ENCODE results near the gene CDH10. TPM values are rescaled to one million over a fixed set of nuclear protein-coding genes. Genes with fewer than 3 reads are reported as not detected.

CDH10 gene
- total RNA-seq (2022) (not detected in 2 replicates), Bru-seq, nascent RNA (not detected), BruChase-seq, experiment 1, labeled RNA remaining after a 6-hour chase (not detected), BruChase-seq, experiment 2, labeled RNA remaining after a 2-hour chase (percentile 0 among the genes with signal in this experiment)
- long read RNA-seq = 0 reads

DNA sequence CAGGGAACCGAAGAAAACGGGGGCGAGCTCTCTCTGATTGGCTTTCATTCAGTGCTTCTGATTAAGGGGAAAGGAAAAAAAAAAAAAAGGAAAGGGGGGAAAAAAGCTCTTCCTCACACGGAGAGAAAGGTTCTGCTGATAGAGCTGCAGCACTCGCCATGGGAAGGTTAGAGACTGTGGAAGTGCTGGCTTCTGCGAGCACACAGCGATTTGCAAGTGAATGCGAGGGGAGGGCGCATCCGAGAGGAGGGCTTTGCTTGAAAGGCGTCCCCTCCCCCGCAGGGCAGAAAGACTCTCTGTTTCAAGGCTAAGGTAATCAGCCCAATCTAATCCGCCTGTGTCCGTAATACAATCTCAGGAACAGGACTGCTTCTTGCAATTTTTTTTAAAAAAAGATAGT lies at the start of gene CDH10:
TSS of gene CDH10 (minus strand) at position 218 of the 400 bp plus-strand sequence. CDS start 51,488 bp downstream, outside the sequence.
- Mint-ChIP-seq H3K4me1 (ENCODE audit: low read depth, unreplicated experiment) (no peaks in the 10 kb centered on the region), H3K36me3 (ENCODE audit: insufficient read depth, unreplicated experiment) (no peaks in the 10 kb centered on the region), H3K27me3 (ENCODE audit: unreplicated experiment) (no peaks in the 10 kb centered on the region), H3K9me3 (ENCODE audit: low read depth, unreplicated experiment) (peaks cover 1% of the 10 kb centered on the region), H3K27ac (ENCODE audit: unreplicated experiment) (no peak within 1 kb of the TSS), H3K4me3 (ENCODE audit: low read depth, unreplicated experiment) (no peak within 1 kb of the TSS)
- CTCF ChIA-PET = interaction anchor here (0.6 to 0.7 kb wide), 3 partner anchors 10 to 259 kb away, joined by 3 read pairs; no protein-coding TSS in a partner anchor
- DNase-seq = no peak
- intact Hi-C loops (cut with micrococcal nuclease; ENCODE audit: unreplicated experiment) = loop anchor here (10.0 kb wide), 1 partner anchor 200 kb away; no protein-coding TSS in a partner anchor
- BruUV-seq (replicated peaks) = no TSS peak
- TF ChIP-seq, protein P1, sequence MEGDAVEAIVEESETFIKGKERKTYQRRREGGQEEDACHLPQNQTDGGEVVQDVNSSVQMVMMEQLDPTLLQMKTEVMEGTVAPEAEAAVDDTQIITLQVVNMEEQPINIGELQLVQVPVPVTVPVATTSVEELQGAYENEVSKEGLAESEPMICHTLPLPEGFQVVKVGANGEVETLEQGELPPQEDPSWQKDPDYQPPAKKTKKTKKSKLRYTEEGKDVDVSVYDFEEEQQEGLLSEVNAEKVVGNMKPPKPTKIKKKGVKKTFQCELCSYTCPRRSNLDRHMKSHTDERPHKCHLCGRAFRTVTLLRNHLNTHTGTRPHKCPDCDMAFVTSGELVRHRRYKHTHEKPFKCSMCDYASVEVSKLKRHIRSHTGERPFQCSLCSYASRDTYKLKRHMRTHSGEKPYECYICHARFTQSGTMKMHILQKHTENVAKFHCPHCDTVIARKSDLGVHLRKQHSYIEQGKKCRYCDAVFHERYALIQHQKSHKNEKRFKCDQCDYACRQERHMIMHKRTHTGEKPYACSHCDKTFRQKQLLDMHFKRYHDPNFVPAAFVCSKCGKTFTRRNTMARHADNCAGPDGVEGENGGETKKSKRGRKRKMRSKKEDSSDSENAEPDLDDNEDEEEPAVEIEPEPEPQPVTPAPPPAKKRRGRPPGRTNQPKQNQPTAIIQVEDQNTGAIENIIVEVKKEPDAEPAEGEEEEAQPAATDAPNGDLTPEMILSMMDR (IDR thresholded peaks at IDR 0.05; ENCODE audit: unreplicated experiment) = no peak

DNA sequence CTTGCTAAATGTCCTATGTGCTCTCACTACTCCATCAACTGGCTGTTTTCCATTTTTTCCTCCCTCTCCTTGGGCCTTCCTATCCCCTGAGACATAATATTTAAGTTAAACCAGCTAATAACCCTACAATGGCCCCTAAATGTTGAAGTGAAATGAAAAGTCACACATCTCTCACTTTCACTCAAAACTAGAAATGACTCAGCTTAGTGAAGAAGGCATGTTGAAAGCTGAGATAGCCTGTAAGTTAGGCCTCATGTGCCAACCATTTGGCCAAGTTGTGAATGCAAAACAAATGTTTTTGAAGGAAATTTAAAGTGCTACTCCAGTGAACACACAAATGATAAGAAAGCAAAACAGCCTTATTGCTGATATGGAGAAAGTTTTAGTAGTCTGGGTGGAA lies 48.8 kb upstream of the CDH10 start:
- intact Hi-C loops (cut with micrococcal nuclease; ENCODE audit: unreplicated experiment) = no loop called here
- Mint-ChIP-seq H3K9me3 (ENCODE audit: low read depth, unreplicated experiment) (peaks cover 22% of the 10 kb centered on the region), H3K4me1 (ENCODE audit: low read depth, unreplicated experiment) (no peaks in the 10 kb centered on the region), H3K27me3 (ENCODE audit: unreplicated experiment) (no peaks in the 10 kb centered on the region), H3K27ac (ENCODE audit: unreplicated experiment) (no peak overlapping the region), H3K36me3 (ENCODE audit: insufficient read depth, unreplicated experiment) (no peaks in the 10 kb centered on the region), H3K4me3 (ENCODE audit: low read depth, unreplicated experiment) (no peak overlapping the region)
- CTCF ChIA-PET = no interaction called here
- BruUV-seq (replicated peaks) = no TSS peak
- no peak for DNase-seq
- TF ChIP-seq, protein P1 (IDR thresholded peaks at IDR 0.05; ENCODE audit: unreplicated experiment) = no peak

DNA sequence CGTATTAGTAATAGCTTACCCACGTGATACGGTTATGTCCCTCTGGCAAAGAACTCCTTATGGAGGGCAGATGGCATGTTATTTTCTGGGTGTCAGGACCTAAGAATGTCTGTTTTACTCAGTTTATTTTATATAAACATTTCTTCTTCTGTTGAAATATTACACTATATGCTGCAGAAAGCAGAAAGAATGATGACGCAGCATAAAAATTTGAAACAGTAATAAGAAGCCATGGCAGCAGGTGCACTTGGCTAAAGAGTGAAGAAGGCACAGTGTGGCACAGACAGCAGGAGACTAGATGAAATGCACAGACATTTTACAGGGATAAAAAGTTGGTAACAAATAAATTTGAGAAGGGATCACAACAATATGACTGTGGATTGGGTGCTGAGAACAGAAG lies 46.3 kb upstream of the CDH10 start:
- TF ChIP-seq, protein P1 (IDR thresholded peaks at IDR 0.05; ENCODE audit: unreplicated experiment) = no peak
- DNase-seq = no peak
- intact Hi-C loops (cut with micrococcal nuclease; ENCODE audit: unreplicated experiment) = no loop called here
- H3K27ac Mint-ChIP-seq (ENCODE audit: unreplicated experiment) = no peak overlapping the region
- peaks cover 20% of the 10 kb centered on the region for H3K9me3 Mint-ChIP-seq (ENCODE audit: low read depth, unreplicated experiment)
- H3K4me1 Mint-ChIP-seq (ENCODE audit: low read depth, unreplicated experiment) = no peaks in the 10 kb centered on the region
- no peaks in the 10 kb centered on the region for H3K27me3 Mint-ChIP-seq (ENCODE audit: unreplicated experiment)
- no peak overlapping the region for H3K4me3 Mint-ChIP-seq (ENCODE audit: low read depth, unreplicated experiment)
- no TSS peak for BruUV-seq (replicated peaks)
- CTCF ChIA-PET = no interaction called here
- no peaks in the 10 kb centered on the region for H3K36me3 Mint-ChIP-seq (ENCODE audit: insufficient read depth, unreplicated experiment)

DNA sequence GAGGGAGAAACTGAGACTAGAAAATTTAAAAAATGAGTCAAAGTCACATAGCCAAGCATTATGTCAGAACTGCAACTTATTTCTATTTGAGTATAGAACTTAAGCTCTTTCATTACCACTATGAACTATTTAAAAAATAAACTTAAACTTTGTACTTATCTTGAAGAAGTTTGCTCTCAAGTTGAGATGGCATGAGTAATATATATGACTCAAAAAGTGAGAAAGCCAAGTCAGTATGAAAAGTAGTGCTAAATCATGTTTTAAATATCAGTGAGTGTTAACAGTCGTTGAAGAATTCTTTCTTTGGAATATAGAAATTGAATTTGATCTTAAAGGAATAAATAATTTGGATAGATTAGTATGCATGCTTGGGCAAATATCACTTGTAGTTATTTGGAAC lies 36.3 kb upstream of the CDH10 start:
- intact Hi-C loops (cut with micrococcal nuclease; ENCODE audit: unreplicated experiment) = no loop called here
- Mint-ChIP-seq H3K4me3 (ENCODE audit: low read depth, unreplicated experiment) (no peak overlapping the region), H3K36me3 (ENCODE audit: insufficient read depth, unreplicated experiment) (no peaks in the 10 kb centered on the region), H3K9me3 (ENCODE audit: low read depth, unreplicated experiment) (peaks cover 13% of the 10 kb centered on the region), H3K27ac (ENCODE audit: unreplicated experiment) (no peak overlapping the region), H3K4me1 (ENCODE audit: low read depth, unreplicated experiment) (no peaks in the 10 kb centered on the region), H3K27me3 (ENCODE audit: unreplicated experiment) (no peaks in the 10 kb centered on the region)
- BruUV-seq (replicated peaks) = no TSS peak
- TF ChIP-seq, protein P1 (IDR thresholded peaks at IDR 0.05; ENCODE audit: unreplicated experiment) = no peak
- CTCF ChIA-PET = no interaction called here
- no peak for DNase-seq

Data from Calu3 (cell line).